Measurements from ENCODE around the gene ZDHHC16.
A peak's percentile ranks its signal among the peaks of the same experiment; 100 is the strongest.
"Not testable (repeated sequence)": the region's sequence is repeated elsewhere in the genome, so short reads cannot be mapped to it uniquely, and the experiment has no call there.

The ZDHHC16 gene

DNA sequence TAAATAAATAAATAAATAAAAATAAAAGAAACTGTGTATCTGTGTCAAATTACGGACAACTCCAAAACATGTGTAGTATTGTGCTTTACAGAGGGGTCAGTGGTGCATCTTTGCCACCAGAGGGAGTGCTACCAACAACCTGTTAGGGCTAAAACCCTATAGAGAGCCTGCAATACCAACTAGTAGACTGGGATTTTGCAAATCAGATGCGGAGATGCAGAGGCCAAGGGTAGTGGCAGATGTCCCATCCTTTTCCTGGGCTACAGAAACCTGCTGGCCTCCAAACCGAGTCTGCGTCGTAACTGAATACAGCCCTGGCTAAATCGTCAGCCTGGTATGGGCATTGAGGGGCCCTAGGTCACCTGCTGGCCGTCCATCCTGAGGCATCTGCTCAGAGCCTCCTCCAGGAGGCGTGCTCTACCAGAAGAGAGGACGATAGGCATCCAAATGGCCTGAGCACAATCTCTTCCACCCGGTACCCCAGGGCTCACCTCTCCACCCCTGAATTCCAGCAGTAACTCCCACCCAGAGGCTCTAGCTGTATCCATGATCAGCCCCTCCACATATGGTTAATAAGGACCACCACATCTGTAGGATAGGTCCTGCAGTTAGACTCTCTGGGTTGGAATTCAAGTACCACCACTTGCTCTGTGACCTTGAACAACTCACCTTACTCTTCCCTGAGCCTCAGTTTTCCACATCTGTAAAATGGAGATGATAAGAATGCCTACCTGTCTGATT, 38.6 kb upstream of the ZDHHC16 start:
- DNase-seq (ENCODE audit: extremely low read depth, low read depth) = no peak
- TF ChIP-seq, protein P1, sequence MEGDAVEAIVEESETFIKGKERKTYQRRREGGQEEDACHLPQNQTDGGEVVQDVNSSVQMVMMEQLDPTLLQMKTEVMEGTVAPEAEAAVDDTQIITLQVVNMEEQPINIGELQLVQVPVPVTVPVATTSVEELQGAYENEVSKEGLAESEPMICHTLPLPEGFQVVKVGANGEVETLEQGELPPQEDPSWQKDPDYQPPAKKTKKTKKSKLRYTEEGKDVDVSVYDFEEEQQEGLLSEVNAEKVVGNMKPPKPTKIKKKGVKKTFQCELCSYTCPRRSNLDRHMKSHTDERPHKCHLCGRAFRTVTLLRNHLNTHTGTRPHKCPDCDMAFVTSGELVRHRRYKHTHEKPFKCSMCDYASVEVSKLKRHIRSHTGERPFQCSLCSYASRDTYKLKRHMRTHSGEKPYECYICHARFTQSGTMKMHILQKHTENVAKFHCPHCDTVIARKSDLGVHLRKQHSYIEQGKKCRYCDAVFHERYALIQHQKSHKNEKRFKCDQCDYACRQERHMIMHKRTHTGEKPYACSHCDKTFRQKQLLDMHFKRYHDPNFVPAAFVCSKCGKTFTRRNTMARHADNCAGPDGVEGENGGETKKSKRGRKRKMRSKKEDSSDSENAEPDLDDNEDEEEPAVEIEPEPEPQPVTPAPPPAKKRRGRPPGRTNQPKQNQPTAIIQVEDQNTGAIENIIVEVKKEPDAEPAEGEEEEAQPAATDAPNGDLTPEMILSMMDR (IDR thresholded peaks at IDR 0.05; ENCODE audit: low read depth, low read length) = peak; percentile 65

DNA sequence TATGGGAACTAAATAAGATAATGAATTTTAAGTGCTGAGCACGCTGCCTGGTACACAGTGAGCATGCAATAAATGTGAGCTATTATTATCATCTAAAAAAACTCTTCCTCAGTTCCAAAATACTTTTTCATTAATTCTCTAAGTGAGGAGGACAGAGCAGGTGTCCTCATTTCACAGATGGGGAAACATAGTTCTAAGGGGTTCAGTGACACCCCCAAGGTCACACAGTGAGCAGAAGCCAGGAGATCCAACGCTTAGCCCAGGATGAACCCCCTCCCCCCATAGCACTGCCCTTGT, 38.1 kb upstream of the ZDHHC16 start:
- no peak for DNase-seq (ENCODE audit: extremely low read depth, low read depth)
- TF ChIP-seq, protein P1 (IDR thresholded peaks at IDR 0.05; ENCODE audit: low read depth, low read length) = no peak

DNA sequence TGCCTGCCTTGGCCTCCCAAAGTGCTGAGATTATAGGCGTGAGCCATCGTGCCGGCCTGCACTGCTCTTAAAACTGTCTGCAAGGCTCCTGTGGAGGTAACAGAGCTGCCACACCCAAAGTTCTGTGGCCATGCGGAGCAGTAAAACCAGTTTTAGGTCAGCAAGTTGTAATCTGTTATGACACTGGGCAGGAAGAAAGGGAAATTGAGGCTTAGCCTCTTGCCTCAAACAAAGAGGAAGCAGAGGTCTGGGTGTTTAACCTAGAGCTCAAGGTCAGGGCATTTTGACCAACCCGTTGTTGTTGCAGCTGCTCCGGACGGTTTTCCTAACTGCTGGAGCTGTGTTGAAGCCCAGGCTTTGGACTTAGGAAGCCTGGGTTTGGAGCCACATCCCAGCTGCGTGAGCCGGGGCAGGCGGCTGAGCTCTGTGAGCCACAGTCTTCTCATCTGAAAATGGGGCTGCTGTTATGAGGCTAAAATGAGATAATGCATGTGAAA, 37.4 kb upstream of the ZDHHC16 start:
- TF ChIP-seq, protein P1 (IDR thresholded peaks at IDR 0.05; ENCODE audit: low read depth, low read length) = no peak

DNA sequence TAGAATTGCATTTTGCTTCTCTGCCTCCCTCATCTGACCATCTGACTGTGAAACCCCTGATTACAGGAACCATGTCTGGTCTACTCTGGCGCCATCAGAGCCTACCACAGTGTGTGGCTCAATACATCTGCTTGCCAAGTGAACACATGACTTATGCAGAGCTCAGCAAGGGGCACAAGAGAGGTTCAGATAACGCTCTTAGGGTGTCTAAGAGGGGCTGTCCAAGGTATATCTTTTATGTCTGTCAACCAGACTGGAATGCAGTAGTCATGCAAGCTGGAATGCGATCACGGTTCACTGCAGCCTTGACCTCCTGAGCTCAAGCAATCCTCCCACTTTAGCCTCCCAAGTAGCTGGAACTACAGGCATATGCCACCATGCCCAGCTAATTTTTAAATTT, 34.6 kb upstream of the ZDHHC16 start:
- TF ChIP-seq, protein P1 (IDR thresholded peaks at IDR 0.05; ENCODE audit: low read depth, low read length) = no peak
- no peak for DNase-seq (ENCODE audit: extremely low read depth, low read depth)

More for the DNA sequence above, 37.4 kb upstream of the ZDHHC16 start:
- no peak for DNase-seq (ENCODE audit: extremely low read depth, low read depth)

DNA sequence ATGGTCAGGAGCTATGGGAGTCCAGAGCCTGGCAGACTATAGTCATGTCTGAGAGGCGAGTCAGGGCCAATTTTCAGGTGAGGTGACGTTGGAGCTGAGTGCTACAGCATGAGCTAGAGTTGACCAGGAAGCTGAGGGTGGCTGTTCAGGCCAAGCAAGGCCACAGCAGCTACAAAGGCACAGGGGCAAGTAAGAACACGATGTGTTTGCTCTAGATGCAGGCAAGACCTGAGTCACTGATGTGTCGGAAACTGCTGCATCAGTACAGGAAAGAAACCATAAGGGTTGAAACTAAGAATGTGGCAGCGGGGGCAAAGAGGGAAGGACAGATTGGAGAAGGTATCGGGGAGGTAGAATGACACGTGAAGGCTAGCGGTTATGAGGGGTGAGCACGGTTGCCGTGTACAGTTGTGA, 33.1 kb upstream of the ZDHHC16 start:
- DNase-seq (ENCODE audit: extremely low read depth, low read depth) = no peak
- TF ChIP-seq, protein P1 (IDR thresholded peaks at IDR 0.05; ENCODE audit: low read depth, low read length) = no peak

DNA sequence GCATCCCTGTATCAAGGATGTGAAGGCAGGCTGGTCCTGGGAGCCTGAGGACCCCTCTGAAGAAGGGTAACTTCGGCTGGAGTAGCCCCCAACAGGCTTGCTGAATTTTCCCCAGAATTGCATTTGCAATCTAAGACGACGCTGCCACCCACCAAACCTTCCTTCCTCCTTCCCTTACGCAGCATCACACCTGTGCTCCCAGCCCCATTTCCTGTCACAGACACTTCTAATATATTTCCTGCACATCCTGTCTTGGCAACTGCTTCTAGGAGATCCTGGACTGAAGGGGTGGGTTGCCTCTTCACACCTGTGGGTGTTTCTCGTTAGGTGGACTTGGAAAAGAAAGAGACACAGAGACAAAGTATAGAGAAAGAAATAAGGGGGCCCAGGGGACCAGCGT, 29.4 kb upstream of the ZDHHC16 start:
- TF ChIP-seq, protein P1 (IDR thresholded peaks at IDR 0.05; ENCODE audit: low read depth, low read length) = no peak
- DNase-seq (ENCODE audit: extremely low read depth, low read depth) = no peak

DNA sequence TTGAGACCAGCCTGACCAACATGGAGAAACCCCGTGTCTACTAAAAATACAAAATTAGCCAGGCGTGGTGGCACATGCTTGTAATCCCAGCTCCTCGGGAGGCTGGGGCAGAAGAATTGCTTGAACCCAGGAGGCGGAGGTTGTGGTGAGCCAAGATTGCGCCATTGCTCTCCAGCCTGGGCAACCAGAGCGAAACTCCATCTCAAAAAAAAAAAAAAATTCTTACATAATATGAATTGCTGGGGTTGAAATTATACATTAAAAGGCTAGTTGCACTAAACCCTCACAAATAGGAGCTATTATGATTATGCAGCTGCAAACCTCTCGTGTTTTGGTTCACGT, 22.2 kb upstream of the ZDHHC16 start:
- not testable (repeated sequence) for DNase-seq (ENCODE audit: extremely low read depth, low read depth)

All from AG09319 (cell line).